HepG2 (cell line): ENCODE data around the gene LYPD4. TPM values are rescaled to one million over a fixed set of nuclear protein-coding genes. Genes with fewer than 3 reads are reported as not detected.

ENCODE experiments used
- CEBPG ChIP-seq: IDR thresholded peaks from 2 replicates; pipeline ENCODE4 v1.6.1; 2016
- CHD4 ChIP-seq: fragments of 200-600 bp; sonication (generic); IDR thresholded peaks from 2 replicates; pipeline ENCODE4 v1.7.0; 2017; ENCODE audit warnings: mild to moderate bottlenecking, low read length, borderline replicate concordance
- E2F1 ChIP-seq: sonication (generic); formaldehyde crosslinking; IDR thresholded peaks from 2 replicates; pipeline ENCODE4 v1.5.0; 2020; ENCODE audit warnings: missing genetic modification reagents
- FOXO1 ChIP-seq: sonication (generic); formaldehyde crosslinking; IDR thresholded peaks from 2 replicates; pipeline ENCODE4 v1.4.0; 2020; ENCODE audit warnings: missing genetic modification reagents
- IKZF5 ChIP-seq: IDR thresholded peaks from 2 replicates; pipeline ENCODE4 v1.6.1; 2018; ENCODE audit warnings: missing genetic modification reagents, mild to moderate bottlenecking, missing compliant biosample characterization
- PLRG1 ChIP-seq: fragments of 450-650 bp; conservative IDR thresholded peaks from 2 replicates; pipeline ENCODE4 v1.6.1; 2016
- PTBP1 ChIP-seq: fragments of 200-400 bp; formaldehyde crosslinking; IDR thresholded peaks from 2 replicates; pipeline ENCODE4 v1.6.1; 2018; ENCODE audit warnings: low read length, low read depth; ENCODE audit not compliant: poor library complexity, severe bottlenecking
- SETDB1 ChIP-seq: sonication (generic); formaldehyde crosslinking; IDR thresholded peaks from 2 replicates; pipeline ENCODE4 v1.5.1; 2020; ENCODE audit warnings: missing genetic modification reagents, mild to moderate bottlenecking, borderline replicate concordance
- TBX2 ChIP-seq: sonication (generic); formaldehyde crosslinking; IDR thresholded peaks from 2 replicates; pipeline ENCODE4 v1.5.0; 2020; ENCODE audit warnings: missing genetic modification reagents, mild to moderate bottlenecking, borderline replicate concordance
- TEAD3 ChIP-seq: optimal IDR thresholded peaks from 2 replicates; pipeline ENCODE3; 2016; ENCODE audit warnings: borderline replicate concordance
- TIGD3 ChIP-seq: sonication (generic); formaldehyde crosslinking; IDR thresholded peaks from 2 replicates; pipeline ENCODE4 v1.5.1; 2020; ENCODE audit warnings: mild to moderate bottlenecking, missing genetic modification reagents, borderline replicate concordance
- ZBTB25 ChIP-seq: IDR thresholded peaks from 2 replicates; pipeline ENCODE4 v1.6.1; 2018; ENCODE audit warnings: missing genetic modification reagents
- ZBTB8A ChIP-seq: sonication (generic); formaldehyde crosslinking; IDR thresholded peaks from 2 replicates; pipeline ENCODE4 v1.4.0; 2020; ENCODE audit warnings: mild to moderate bottlenecking, low read depth, missing genetic modification reagents, borderline replicate concordance
- ZFX ChIP-seq: sonication (generic); formaldehyde crosslinking; IDR thresholded peaks from 2 replicates; pipeline ENCODE4 v1.4.0; 2020; ENCODE audit warnings: mild to moderate bottlenecking, low read depth, missing genetic modification reagents, moderate library complexity
- ZFYVE20 ChIP-seq: sonication (generic); formaldehyde crosslinking; IDR thresholded peaks from 2 replicates; pipeline ENCODE4 v1.8.0; 2023; ENCODE audit warnings: low read depth, mild to moderate bottlenecking, moderate library complexity, missing genetic modification reagents, borderline replicate concordance
- ZNF136 ChIP-seq: sonication (generic); formaldehyde crosslinking; IDR thresholded peaks from 2 replicates; pipeline ENCODE4 v1.8.1; 2022; ENCODE audit warnings: low read depth, mild to moderate bottlenecking, moderate library complexity, missing genetic modification reagents
- ZNF224 ChIP-seq: sonication (generic); formaldehyde crosslinking; IDR thresholded peaks from 2 replicates; pipeline ENCODE4 v1.5.0; 2020; ENCODE audit warnings: mild to moderate bottlenecking, missing genetic modification reagents
- ZNF556 ChIP-seq: sonication (generic); formaldehyde crosslinking; IDR thresholded peaks from 2 replicates; pipeline ENCODE4 v1.4.0; 2020; ENCODE audit warnings: mild to moderate bottlenecking, missing genetic modification reagents, borderline replicate concordance
- ZNF775 ChIP-seq: sonication (generic); formaldehyde crosslinking; IDR thresholded peaks from 2 replicates; pipeline ENCODE4 v1.4.0; 2020; ENCODE audit warnings: missing genetic modification reagents, mild to moderate bottlenecking, moderate library complexity, borderline replicate concordance
- polyA plus RNA-seq, 8 experiments: library from polyadenylated mRNA; depleted of rRNA in 3 of 8; stranded (reverse) in 7 of 8; unstranded in 1 of 8; fragments of >200 nt; fragmentation: Illumina TruSeq in 4 of 8; extraction: Trizol in 4 of 8; gene quantifications; 2 replicates each; pipeline versions ENCODE4 v1.2.1 to v1.2.3, GENCODE V29; 2011 to 2016; ENCODE audit warnings: low read depth in 4 of 8, missing spikeins in 1 of 8, mixed read lengths in 1 of 8; ENCODE audit not compliant: insufficient read depth in 1 of 8
- total RNA-seq, 5 experiments: library from RNA; depleted of rRNA; stranded (reverse); fragments of >200 nt; fragmentation: Illumina TruSeq; extraction: Trizol; gene quantifications; 2 replicates each; pipeline ENCODE4 v1.2.3, GENCODE V29; 2016; ENCODE audit warnings: low read depth in 1 of 5

LYPD4 gene
- total and polyA plus RNA-seq, 2 of the 13 experiments (the other 11 are each of a cell fraction or from before 2014, with no cell fraction given): not detected

GRCh38 chr19:41859618-41860418 lies 15.3 kb upstream of the LYPD4 start, which contains the start of gene RPS19 (continued):
- peak; percentile 33; the same call in 1 of the 2 replicates for TF ChIP-seq E2F1
- peak; percentile 59; the same call in 1 of the 2 replicates for TF ChIP-seq ZNF556 (CRISPR knock-in tag)
- TF ChIP-seq TIGD3 (CRISPR knock-in tag): no peak
- TF ChIP-seq ZBTB8A (CRISPR knock-in tag): peak; percentile 85
- 0 out of 2 replicates have a peak, but pooled peaks have one; percentile 13 for TF ChIP-seq ZNF224
- peak; percentile 66; the same call in 1 of the 2 replicates for TF ChIP-seq CEBPG
- TF ChIP-seq CHD4: peak; percentile 79; the same call in 1 of the 2 replicates
- TF ChIP-seq ZNF136 (CRISPR knock-in tag): 0 out of 2 replicates have a peak, but pooled peaks have one; percentile 61
- TF ChIP-seq ZBTB25: peak; percentile 95
- TF ChIP-seq SETDB1: no peak
- TF ChIP-seq PLRG1: no peak
- peak; percentile 72; the same call in 1 of the 2 replicates for TF ChIP-seq TBX2 (CRISPR knock-in tag)
- TF ChIP-seq PTBP1: no peak
- TF ChIP-seq ZFYVE20 (CRISPR knock-in tag): no peak
- TF ChIP-seq ZNF775 (CRISPR knock-in tag): no peak; the same call in 1 of the 2 replicates
- TF ChIP-seq ZFX: peak; percentile 94
- TF ChIP-seq FOXO1 (CRISPR knock-in tag): no peak; the same call in 1 of the 2 replicates
- peak; percentile 44 for TF ChIP-seq IKZF5 (CRISPR knock-in tag)
- TF ChIP-seq TEAD3 (CRISPR knock-in tag): peak; percentile 50
